K562 (cell line): ENCODE results near the gene ADGRD1. TPM values are rescaled to one million over a fixed set of nuclear protein-coding genes. Genes with fewer than 3 reads are reported as not detected.

Source experiments
- BRD9 ChIP-seq: fragments of 450-650 bp; IDR thresholded peaks from 2 replicates; pipeline ENCODE4 v1.6.1; 2018; ENCODE audit warnings: low read depth; ENCODE audit not compliant: partially characterized antibody
- CBFA2T3 ChIP-seq: fragments of 450-650 bp; IDR thresholded peaks from 2 replicates; pipeline ENCODE4 v1.6.1; 2017
- CBFB ChIP-seq: sonication (generic); formaldehyde crosslinking; IDR thresholded peaks from 2 replicates; pipeline ENCODE4 v1.4.0; 2020; ENCODE audit warnings: mild to moderate bottlenecking, missing genetic modification reagents
- ETV5 ChIP-seq: sonication (generic); formaldehyde crosslinking; IDR thresholded peaks from 2 replicates; pipeline ENCODE4 v1.4.0; 2020; ENCODE audit warnings: low read depth, mild to moderate bottlenecking, missing genetic modification reagents
- FOXK1 ChIP-seq: sonication (generic); formaldehyde crosslinking; IDR thresholded peaks from 2 replicates; pipeline ENCODE4 v1.8.0; 2022; ENCODE audit warnings: missing genetic modification reagents, mild to moderate bottlenecking, borderline replicate concordance
- FOXP4 ChIP-seq: sonication (generic); formaldehyde crosslinking; IDR thresholded peaks from 2 replicates; pipeline ENCODE4 v1.8.0; 2022; ENCODE audit warnings: mild to moderate bottlenecking, missing genetic modification reagents, borderline replicate concordance
- KDM1A ChIP-seq, 2 experiments: fragments of 450-650 bp; IDR thresholded peaks; 2 replicates each; pipeline ENCODE4 v1.6.1; 2016; ENCODE audit warnings: mild to moderate bottlenecking in 2 of 2
- KLF10 ChIP-seq: fragments of 250-450 bp; sonication (Bioruptor Pico); IDR thresholded peaks from 2 replicates; pipeline ENCODE4 v1.6.1; 2021; ENCODE audit warnings: matching md5 sums
- L3MBTL2 ChIP-seq: fragments of 450-650 bp; IDR thresholded peaks from 2 replicates; pipeline ENCODE4 v1.6.1; 2016; ENCODE audit warnings: mild to moderate bottlenecking, moderate library complexity
- LEF1 ChIP-seq: fragments of 450-650 bp; IDR thresholded peaks from 2 replicates; pipeline ENCODE4 v1.6.1; 2016; ENCODE audit warnings: mild to moderate bottlenecking
- MAFG ChIP-seq: fragments of 450-650 bp; conservative IDR thresholded peaks from 2 replicates; pipeline ENCODE4 v1.6.1; 2016; ENCODE audit warnings: missing genetic modification characterization, missing compliant biosample characterization
- SMAD3 ChIP-seq: fragments of 450-650 bp; formaldehyde crosslinking; conservative IDR thresholded peaks from 2 replicates; pipeline ENCODE4 v1.4.0; 2020; ENCODE audit warnings: mild to moderate bottlenecking
- TARDBP ChIP-seq: fragments of 450-650 bp; IDR thresholded peaks from 2 replicates; pipeline ENCODE4 v1.6.1; 2016
- USF1 ChIP-seq: sonication (generic); formaldehyde crosslinking; IDR thresholded peaks from 2 replicates; pipeline ENCODE4 v1.9.0; 2022; ENCODE audit warnings: mild to moderate bottlenecking, missing genetic modification reagents
- XRCC5 ChIP-seq: fragments of 200-400 bp; formaldehyde crosslinking; IDR thresholded peaks from 2 replicates; pipeline ENCODE4 v1.6.1; 2017; ENCODE audit warnings: low read depth, mild to moderate bottlenecking, low read length
- ZFX ChIP-seq: sonication (generic); formaldehyde crosslinking; IDR thresholded peaks from 2 replicates; pipeline ENCODE4 v1.8.0; 2022; ENCODE audit warnings: mild to moderate bottlenecking, missing genetic modification reagents, moderate library complexity
- ZNF311 ChIP-seq: fragments of 250-450 bp; sonication (Bioruptor Pico); IDR thresholded peaks from 2 replicates; pipeline ENCODE4 v1.4.0; 2020; ENCODE audit warnings: mild to moderate bottlenecking, moderate library complexity
- polyA plus RNA-seq, 8 experiments: library from polyadenylated mRNA; depleted of rRNA in 4 of 8; stranded (reverse) in 5 of 8; unstranded in 3 of 8; fragments of >200 nt; fragmentation: Nextera tagmentation in 2 of 8; fragmentation: Illumina TruSeq in 1 of 8; extraction: Ambion mirVana in 2 of 8; extraction: Trizol in 1 of 8; gene quantifications; 2 replicates each; pipeline versions ENCODE4 v1.2.1 to v1.2.3, GENCODE V29; 2011 to 2014; ENCODE audit warnings: inconsistent platforms in 1 of 8, missing spikeins in 1 of 8
- total RNA-seq, 7 experiments: library from RNA; depleted of rRNA in 6 of 7; stranded (reverse); fragments of >200 nt in 6 of 7; fragmentation: Illumina TruSeq in 2 of 7; extraction: Trizol in 2 of 7; gene quantifications; 2 replicates each; pipeline versions ENCODE4 v1.2.1 to v1.2.3, GENCODE V29; 2011 to 2021; ENCODE audit warnings: low replicate concordance in 1 of 7
- TF ChIP-seq, protein P1 (sequence below): fragments of 250-450 bp; sonication (Bioruptor Pico); IDR thresholded peaks from 2 replicates; pipeline ENCODE4 v1.4.0; 2020; ENCODE audit warnings: mild to moderate bottlenecking, moderate library complexity
- TF ChIP-seq, protein P2 (sequence below), 2 experiments: fragments of 250-450 bp in 1 of 2; fragments of 450-650 bp in 1 of 2; sonication (Bioruptor Pico) in 1 of 2; IDR thresholded peaks; 2 replicates each; pipeline versions ENCODE4 v1.6.1 to v1.8.0; 2016 to 2021; ENCODE audit warnings: mild to moderate bottlenecking in 2 of 2, moderate library complexity in 2 of 2, missing compliant biosample characterization in 1 of 2, missing genetic modification characterization in 1 of 2

The ADGRD1 gene
- total and polyA plus RNA-seq, 9 of the 15 experiments (the other 6 are each of a cell fraction or from before 2014, with no cell fraction given), result 1.7 to 11.7 (median 3.3) TPM

DNA sequence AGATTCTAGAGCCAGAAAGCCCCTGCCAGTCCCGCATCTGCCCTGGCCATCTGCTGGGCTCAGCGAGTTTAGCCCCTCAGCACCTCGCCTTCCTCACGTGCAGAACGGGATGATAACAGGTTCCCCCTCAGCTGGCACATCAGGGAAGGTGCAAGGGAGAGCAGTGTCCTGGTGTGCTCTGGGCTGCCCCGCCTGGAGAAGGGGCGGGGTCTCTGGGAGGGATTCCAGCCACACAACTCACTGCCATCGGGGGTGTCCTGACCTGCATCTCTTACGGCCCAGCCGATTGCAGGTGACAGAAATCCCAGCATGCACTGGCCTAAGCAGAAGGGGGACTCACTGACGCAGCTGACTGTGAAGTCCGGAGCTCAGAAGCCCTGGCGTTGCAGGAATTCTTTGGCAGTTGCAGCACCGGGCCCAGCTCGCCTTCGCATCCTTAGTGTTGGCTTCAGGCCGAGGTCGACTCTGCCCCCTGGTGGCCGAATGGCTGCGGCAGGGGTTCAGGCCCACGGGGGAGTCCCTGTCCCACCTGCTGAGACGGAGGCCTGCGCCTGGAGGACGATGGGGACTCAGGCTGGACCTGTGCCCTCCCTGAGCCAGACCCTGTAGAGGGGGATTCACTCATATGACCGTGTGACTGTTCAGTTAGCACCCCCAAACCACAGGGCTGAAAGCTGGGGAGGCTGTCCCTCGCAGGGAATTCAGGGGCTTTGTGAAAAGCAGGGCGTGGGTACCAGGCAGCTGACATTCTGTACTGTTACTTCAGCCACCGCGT lies 178.6 kb downstream of the ADGRD1 start (continued):
- TF ChIP-seq, protein P1, sequence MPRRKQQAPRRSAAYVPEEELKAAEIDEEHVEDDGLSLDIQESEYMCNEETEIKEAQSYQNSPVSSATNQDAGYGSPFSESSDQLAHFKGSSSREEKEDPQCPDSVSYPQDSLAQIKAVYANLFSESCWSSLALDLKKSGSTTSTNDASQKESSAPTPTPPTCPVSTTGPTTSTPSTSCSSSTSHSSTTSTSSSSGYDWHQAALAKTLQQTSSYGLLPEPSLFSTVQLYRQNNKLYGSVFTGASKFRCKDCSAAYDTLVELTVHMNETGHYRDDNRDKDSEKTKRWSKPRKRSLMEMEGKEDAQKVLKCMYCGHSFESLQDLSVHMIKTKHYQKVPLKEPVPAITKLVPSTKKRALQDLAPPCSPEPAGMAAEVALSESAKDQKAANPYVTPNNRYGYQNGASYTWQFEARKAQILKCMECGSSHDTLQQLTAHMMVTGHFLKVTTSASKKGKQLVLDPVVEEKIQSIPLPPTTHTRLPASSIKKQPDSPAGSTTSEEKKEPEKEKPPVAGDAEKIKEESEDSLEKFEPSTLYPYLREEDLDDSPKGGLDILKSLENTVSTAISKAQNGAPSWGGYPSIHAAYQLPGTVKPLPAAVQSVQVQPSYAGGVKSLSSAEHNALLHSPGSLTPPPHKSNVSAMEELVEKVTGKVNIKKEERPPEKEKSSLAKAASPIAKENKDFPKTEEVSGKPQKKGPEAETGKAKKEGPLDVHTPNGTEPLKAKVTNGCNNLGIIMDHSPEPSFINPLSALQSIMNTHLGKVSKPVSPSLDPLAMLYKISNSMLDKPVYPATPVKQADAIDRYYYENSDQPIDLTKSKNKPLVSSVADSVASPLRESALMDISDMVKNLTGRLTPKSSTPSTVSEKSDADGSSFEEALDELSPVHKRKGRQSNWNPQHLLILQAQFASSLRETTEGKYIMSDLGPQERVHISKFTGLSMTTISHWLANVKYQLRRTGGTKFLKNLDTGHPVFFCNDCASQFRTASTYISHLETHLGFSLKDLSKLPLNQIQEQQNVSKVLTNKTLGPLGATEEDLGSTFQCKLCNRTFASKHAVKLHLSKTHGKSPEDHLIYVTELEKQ (CRISPR knock-in tag), result no peak
- TF ChIP-seq FOXK1 (CRISPR knock-in tag), result no peak
- no peak for TF ChIP-seq LEF1
- TF ChIP-seq KDM1A (IDR thresholded peaks at IDR 0.05), result no peak
- no peak for TF ChIP-seq ZNF311 (CRISPR knock-in tag)
- TF ChIP-seq, protein P2, sequence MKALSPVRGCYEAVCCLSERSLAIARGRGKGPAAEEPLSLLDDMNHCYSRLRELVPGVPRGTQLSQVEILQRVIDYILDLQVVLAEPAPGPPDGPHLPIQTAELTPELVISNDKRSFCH (CRISPR knock-in tag; IDR thresholded peaks at IDR 0.05), result no peak
- TF ChIP-seq, protein P2 (tag; IDR thresholded peaks at IDR 0.05), result no peak
- TF ChIP-seq FOXP4, result no peak
- 0 out of 2 replicates have a peak, but pooled peaks have one; percentile 39 for TF ChIP-seq CBFB (CRISPR knock-in tag)
- TF ChIP-seq XRCC5, result peak; percentile 61; the same call in 1 of the 2 replicates
- no peak for TF ChIP-seq CBFA2T3
- TF ChIP-seq MAFG (tag), result no peak
- TF ChIP-seq TARDBP, result no peak
- TF ChIP-seq KLF10 (CRISPR knock-in tag), result no peak
- no peak for TF ChIP-seq ZFX (CRISPR knock-in tag)
- TF ChIP-seq USF1, result no peak
- TF ChIP-seq BRD9, result no peak
- TF ChIP-seq SMAD3 (CRISPR knock-in tag), result no peak
- TF ChIP-seq L3MBTL2, result 0 out of 2 replicates have a peak, but pooled peaks have one; percentile 36
- TF ChIP-seq ETV5 (CRISPR knock-in tag), result no peak
